DMS53 treated with DMSO at 0.1 percent for 48 hours (cell line): ENCODE measurements around the gene CRYGD.
"Not testable (repeated sequence)": the region's sequence is repeated elsewhere in the genome, so short reads cannot be mapped to it uniquely, and the experiment has no call there.

Source experiments
- DNase-seq: peaks from one replicate; lab custom pipeline; 2025; ENCODE audit not compliant: unreplicated experiment; lab: John Stamatoyannopoulos, UW

Gene CRYGD

DNA sequence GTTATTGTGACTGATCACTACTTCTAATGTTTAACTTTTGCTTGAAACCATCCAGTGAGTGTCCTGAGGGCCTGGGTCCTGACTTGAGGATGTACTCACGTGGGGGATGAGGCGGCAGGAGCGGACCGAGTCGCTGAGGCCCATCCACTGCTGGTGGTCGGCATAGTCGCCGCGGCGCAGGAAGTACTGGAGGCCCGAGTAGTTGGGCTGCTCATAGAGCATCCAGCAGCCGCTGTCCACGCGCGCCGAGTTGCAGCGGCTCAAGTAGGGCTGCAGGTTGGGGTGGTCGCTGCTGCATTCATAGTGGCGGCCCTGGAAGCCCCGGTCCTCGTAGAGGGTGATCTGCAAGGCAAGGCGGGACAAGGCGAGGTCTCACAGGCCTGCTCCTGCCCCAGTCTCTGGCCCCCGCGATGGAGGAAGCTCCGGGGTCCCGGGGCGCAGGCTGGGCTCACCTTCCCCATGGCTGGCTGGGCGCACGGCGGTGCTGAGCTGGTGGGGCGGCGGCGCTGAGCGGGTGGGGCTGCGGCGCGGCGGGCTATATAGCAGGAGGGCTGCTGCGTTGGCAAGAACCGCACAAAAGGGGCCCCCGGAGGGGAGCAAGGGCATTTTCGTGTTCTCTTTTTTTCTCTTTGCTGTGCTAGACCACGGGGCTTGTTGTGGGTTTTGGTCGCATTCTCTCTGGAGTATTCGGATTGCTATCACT, at the start of gene CRYGD:
Gene CRYGD (minus strand): TSS at position 512 of the 703 bp plus-strand sequence. CDS start 51 bp downstream, at position 461.
- DNase-seq: not testable (repeated sequence)

- no peak for DNase-seq
These were observed 47.8 kb upstream of the CRYGD start for GRCh38 chr2:208172125-208172524.

GRCh38 chr2:208164951-208165755, 40.8 kb upstream of the CRYGD start:
- no peak for DNase-seq

GRCh38 chr2:208163489-208163888, 39.2 kb upstream of the CRYGD start, which contains the start of gene CRYGA:
TSS of gene CRYGA (minus strand) at chr2:208163589. CDS start at chr2:208163556, 33 bp downstream.
- no peak for DNase-seq

- DNase-seq: no peak
These were observed 32.1 kb upstream of the CRYGD start for GRCh38 chr2:208156439-208156838.

DNA sequence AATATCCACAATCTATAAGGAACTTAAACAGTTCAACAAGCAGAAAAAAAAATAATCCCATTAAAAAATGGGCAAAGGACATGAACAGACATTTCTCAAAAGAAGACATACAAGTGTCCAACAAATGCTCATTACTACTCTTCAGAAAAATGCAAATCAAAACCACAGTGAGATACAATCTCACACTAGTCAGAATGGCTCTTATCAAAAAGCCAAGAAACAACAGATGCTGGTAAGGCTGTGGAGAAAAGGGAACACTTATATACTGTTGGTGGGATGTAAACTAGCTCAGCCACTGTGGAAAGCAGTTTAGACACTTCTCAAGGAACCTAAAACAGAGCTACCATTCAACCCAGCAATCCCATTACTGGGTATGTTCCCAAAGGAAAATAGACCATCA, 28.8 kb upstream of the CRYGD start:
- DNase-seq: no peak

DNA sequence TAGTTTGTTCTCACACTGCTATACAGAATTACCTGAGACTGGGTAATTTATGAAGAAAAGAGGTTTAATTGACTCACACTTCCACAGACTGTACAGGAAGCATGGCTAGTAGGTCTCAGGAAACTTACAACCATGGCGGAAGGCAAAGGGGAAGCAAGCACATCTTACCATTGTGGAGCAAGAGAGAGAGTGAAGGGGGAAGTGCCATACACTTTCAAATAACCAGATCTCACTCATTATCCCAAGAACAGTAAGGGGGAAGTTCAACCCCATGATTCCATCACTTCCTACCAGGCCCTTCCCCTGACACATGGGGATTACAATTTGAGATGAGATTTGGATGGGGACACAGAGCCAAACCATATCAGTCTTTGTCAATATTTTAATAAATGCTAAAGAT, 26.6 kb upstream of the CRYGD start:
- no peak for DNase-seq

GRCh38 chr2:208150094-208150493, 25.8 kb upstream of the CRYGD start:
- no peak for DNase-seq

- DNase-seq: no peak
These were observed 24.5 kb upstream of the CRYGD start for GRCh38 chr2:208148803-208149202.

DNA sequence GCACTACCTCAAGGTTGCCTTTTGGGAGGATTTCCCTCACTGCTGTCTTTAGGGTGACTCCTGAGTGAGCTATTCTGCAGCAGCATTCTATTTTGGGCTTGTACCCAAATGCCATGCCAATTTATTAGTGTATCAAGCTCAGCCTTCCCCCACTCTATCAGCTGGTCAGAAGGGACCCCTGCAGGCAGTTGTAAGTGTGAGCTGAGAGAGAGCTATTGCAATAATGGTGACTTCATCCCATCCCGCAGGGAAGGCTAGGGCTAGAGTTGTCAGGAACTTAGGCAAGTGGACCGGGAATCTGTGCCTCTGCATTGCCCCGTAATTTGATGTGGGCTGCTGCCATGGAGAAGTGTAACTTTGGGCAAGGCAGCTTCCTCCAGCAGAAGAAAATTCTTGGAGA, 23.4 kb upstream of the CRYGD start:
- no peak for DNase-seq

GRCh38 chr2:208147008-208147407, 22.7 kb upstream of the CRYGD start:
- DNase-seq: no peak

GRCh38 chr2:208146006-208146405, 21.7 kb upstream of the CRYGD start, which contains the start of gene CRYGB:
TSS of gene CRYGB (minus strand) at chr2:208146158. CDS start at chr2:208146120, 38 bp downstream.
- DNase-seq: no peak

GRCh38 chr2:208142925-208143799, 18.8 kb upstream of the CRYGD start:
- peak; percentile 13 for DNase-seq

DNA sequence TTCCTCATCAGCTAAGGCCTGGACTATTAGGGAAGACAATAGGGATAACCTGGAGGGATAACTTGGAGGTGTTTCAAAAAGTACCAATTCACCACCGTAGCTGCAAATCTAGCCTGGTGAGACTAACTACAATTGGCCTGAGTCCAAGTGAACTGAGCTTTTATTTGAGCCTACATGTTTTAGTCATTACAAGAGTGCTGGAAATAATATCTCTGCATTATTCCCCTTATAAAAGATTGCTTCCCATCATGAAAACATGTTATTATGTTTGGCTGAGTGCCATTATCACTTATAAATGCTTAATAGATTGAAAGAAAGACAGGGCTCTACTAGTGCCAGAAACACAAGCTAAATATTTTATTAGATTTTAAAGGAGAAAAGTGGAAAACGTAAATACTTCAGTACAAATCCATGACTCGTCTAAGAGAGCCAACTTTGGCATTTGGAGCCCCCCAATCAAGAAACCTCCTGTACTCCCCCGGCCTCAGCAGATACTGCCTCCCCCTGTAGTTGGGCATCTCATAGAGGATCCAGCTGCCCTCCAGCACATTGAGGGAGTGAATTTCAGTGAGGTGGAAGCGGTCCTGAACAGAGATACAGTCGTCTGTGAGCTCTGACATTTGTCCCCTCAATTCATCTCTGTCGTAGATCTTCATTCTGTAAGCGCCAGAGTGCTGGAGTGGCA, 18.1 kb upstream of the CRYGD start:
- no peak for DNase-seq

GRCh38 chr2:208139447-208139846, 15.1 kb upstream of the CRYGD start:
- DNase-seq: no peak

DNA sequence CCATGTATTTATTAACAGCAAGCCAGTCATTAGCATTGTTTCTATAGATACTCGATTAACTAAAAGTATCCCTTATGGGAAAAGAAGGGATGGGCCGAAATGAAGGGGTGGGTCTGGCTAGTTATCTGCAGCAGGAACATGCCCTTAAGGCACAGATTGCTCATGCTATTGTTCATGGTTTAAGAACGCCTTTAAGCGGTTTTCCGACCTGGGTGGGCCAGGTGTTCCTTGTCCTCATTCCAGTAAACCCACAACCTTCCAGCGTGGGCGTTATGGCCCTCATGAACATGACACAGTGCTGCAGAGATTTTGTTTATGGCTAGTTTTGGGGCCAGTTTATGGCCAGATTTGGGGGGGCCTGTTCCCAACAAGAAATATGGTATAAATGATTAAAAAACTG, 14.0 kb upstream of the CRYGD start:
- not testable (repeated sequence) for DNase-seq

GRCh38 chr2:208136716-208137094, 12.4 kb upstream of the CRYGD start:
- no peak for DNase-seq

GRCh38 chr2:208135794-208136715, 11.7 kb upstream of the CRYGD start:
- no peak for DNase-seq

DNA sequence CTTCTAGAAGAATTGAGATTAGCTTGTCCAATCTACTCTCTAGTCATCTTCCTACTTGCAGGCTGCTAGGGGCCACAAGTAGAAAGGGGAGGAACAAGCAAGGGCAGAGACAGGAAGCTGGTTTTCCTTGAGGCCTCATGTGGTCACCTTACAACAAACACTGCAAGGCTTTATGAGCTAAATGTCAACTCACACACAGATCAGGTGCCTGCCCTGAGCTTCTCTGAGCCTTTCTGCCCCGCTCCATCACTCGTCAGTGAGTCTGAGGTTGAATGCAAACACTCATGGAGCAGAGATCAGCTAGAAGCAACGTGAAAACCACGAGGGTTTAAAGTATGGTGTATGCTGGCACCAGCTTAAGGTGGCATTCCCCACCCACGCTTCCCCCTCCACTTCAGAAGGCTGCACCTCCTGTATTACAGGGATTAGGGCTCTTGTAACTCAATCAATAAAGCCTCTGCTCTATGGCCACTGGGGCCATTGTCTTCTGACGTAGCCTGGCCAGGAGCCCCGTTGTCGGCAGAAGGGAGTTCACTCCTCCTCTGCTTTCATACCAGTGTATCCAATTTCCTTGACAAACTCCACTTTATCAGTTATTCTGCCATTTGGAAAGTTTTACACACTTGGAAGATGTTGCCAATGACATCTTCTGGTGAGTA, 10.7 kb upstream of the CRYGD start:
- no peak for DNase-seq
